Pulmonary artery endothelial cell (primary cell): Measurements from ENCODE around the gene SLX1A. TPM values are rescaled to one million over a fixed set of nuclear protein-coding genes. Genes with fewer than 3 reads are reported as not detected.
"Not testable (repeated sequence)": the region's sequence is repeated elsewhere in the genome, so short reads cannot be mapped to it uniquely, and the experiment has no call there.

Experiments used
- DNase-seq: peaks from one replicate; pipeline ENCODE4 v3.0.0-alpha.2; 2011; ENCODE audit warnings: low read depth, low spot score
- total RNA-seq: library from RNA; depleted of rRNA; stranded (reverse); fragments of >200 nt; gene quantifications from 2 replicates; pipeline ENCODE4 v1.2.3, GENCODE V29; 2014

The SLX1A gene
- total RNA-seq, 1 donor from 2014 or later, result 55.9 TPM

DNA sequence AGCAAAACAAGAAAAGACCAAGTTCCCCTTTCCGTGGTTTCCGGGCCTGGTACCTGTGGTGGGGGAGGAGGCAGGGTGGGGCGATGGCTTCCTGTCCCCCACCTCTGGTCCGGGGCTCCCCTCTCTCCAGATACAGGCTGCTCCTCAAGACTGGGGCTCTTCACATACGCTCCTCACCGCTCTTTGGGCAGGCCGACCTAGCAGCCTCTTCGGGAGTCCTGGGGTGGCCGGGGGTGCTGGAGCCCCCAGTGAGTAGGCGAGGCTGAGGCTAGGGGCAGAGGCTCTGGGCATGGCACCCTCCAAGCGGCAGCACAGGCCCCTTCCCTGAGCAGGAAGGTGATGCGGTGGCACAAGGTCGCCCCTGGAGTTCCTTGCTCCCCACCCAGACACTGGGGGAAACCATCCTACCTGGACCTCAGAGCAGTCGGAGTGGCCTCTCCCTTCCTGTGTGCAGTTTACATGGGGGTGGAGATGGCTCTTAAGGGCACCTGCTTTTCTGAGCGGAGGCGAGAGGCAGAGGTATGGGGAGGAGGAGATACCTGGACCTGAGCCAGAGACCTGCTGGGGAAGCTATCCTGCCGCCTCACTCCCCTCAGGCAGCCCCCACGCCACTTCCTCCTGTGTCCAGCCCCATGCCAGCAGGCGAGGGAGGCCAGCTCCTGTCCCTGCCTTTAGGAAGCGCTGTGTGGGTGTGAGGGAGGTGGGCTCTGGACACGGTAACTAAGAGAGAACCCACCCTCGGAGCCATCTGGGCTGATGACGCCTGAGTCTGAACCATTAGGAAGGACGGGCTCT is 9.4 kb upstream of the SLX1A start:
- no peak for DNase-seq

GRCh38 chr16:30184891-30185682 is 8.6 kb upstream of the SLX1A start:
- DNase-seq, result no peak

DNA sequence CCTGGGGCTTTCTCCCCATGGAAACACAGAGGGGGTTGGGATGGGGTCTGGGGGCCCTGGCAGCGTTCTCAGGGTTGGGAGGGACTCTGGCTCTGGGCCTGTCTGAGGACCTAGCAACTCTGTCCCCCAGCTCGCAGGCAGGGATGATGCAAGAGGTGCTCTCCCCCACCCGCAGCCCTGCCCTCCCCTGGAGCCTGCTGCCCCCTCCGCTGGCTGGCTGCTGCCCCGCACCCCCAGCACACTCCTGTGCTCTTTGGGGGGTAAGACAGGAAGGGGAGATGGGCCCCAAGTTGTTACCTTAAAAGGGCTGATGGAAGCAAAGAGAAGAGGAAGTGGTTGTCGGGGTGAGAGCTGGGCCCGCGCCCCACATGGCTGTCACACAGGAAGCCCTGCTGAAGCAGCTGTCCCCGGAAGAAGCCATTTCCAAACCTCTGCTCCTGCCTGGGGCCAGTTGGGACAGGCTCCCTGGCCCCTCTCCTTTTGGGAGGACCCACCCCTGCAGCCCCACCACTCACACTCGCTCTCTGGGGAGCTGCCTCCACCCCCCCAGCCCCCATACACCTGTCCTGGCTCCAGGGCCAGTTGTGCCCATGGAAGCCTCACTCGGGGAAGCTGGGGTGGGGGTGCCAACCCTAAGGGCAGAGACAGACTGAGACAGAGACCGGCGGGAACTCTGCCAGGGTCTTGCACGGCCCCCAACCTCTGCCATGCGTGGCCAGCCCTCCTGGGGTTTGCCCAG is 7.8 kb upstream of the SLX1A start:
- no peak for DNase-seq

DNA sequence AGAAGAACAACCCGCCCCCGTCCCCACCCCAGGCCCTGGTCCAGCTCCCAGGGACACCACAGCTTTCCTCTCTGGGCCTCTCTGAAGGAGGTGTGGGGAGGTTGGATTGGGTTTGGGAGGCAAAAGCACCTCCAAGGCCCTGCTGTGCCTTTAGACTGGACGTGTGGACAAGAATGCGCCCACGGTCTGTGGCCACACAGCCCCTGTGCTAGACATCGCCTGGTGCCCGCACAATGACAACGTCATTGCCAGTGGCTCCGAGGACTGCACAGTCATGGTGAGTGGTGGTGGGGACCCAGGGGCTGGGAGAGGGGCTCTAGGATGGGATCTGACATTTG is 7.3 kb upstream of the SLX1A start:
- no peak for DNase-seq

DNA sequence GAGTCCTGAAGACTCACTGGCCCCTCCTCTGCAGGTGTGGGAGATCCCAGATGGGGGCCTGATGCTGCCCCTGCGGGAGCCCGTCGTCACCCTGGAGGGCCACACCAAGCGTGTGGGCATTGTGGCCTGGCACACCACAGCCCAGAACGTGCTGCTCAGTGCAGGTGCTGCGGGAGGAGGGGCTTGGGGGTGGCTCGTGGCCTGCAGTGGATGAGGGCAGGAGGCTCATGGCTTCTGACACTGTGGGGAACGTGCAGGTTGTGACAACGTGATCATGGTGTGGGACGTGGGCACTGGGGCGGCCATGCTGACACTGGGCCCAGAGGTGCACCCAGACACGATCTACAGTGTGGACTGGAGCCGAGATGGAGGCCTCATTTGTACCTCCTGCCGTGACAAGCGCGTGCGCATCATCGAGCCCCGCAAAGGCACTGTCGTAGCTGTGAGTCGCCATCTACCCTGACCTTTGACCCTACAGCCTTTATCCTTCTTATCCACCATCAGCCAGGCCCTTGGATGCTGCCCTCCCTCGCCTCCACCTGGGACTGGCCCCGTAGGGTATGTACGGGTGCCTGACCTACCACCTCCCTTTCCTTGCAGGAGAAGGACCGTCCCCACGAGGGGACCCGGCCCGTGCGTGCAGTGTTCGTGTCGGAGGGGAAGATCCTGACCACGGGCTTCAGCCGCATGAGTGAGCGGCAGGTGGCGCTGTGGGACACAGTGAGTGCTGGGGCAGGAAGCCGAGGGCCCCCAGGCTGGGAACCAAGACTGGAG is 6.7 kb upstream of the SLX1A start:
- no peak for DNase-seq

DNA sequence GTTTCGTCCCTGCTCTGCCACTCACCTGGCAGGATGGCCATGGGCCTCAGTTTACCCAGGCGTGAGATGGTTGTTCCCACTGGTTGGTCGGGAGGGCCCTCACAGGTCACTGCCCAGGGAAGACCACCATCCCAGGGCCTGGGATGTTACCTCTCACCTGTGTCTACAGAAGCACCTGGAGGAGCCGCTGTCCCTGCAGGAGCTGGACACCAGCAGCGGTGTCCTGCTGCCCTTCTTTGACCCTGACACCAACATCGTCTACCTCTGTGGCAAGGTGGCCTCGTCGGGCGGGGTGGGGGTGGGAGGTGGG is 6.2 kb upstream of the SLX1A start:
- DNase-seq, result no peak

- no peak for DNase-seq
Measured at GRCh38 chr16:30187971-30188561, 5.6 kb upstream of the SLX1A start.

DNA sequence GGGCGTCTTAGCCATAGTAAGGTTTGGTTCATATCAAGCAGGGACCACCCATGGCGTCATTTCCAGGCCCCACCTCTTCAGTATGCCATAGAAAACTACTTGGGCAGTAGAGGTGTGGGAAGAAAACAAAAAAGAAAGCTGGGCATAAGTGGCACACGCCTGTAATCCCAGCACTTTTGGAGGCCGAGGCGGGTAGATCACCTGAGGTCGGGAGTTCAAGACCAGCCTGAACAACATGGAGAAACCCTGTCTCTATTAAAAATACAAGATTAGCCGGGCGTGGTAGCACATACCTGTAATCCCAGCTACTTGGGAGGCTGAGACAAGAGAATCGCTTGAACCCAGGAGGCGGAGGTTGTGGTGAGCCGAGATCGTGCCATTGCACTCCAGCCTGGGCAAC is 2.5 kb upstream of the SLX1A start:
- not testable (repeated sequence) for DNase-seq

DNA sequence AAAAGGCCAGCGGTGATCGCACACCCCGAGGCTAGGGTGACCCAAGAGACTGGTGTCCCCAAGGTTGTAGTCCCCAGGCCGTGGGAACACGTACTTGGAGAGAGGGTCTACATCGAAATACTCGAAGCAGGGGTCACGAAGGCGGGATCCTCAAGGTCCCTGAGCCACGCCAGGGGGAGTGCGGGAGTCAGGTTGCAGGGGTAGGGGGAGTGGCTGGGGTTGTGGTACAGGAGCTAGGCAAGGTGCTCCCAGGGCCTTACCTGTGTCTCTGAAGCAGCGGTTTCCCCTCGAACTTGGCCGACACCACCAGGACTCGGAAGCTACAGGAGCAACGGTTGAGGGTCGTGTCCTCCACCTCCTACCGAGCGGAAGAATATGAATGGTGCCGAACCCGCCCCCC is 577 bp upstream of the SLX1A start:
- not testable (repeated sequence) for DNase-seq

DNA sequence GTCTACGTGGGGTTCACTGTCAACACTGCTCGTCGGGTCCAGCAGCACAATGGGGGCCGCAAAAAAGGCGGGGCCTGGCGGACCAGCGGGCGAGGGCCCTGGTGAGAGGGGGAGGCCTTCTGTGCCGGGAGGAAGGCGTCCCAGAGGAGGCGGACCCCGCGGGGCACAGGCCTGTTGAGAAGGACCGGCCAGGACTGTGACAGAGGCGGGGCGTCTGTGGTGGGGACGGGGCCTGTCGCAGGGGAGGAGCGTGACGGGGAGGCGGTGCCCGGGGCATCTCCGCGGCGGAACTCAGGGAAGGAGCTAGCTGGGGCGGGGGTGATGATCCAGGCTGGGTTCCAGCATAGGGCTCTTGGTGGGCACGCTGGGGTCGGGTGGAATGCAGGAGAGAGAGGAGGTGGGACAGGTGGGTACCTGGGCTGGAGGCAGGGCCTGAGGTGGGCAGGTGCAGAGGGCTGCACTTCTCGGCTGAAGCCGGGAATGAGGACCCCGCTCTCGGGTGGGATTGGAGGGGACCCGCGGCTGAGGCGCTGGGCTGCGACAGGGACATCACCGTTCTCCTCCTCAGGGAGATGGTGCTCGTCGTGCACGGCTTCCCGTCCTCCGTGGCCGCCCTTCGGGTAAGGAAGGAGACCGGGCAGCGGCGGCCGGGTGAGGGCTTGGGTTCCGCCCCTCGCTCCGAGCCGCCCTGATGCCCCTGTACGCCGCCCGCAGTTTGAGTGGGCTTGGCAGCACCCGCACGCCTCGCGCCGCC is 674 bp downstream of the SLX1A start:
- not testable (repeated sequence) for DNase-seq

- DNase-seq, result not testable (repeated sequence)
Measured at GRCh38 chr16:30197001-30197400, 3.3 kb downstream of the SLX1A start.

- not testable (repeated sequence) for DNase-seq
Measured at GRCh38 chr16:30199049-30199448, 5.4 kb downstream of the SLX1A start, which contains the start of gene SULT1A3. SULT1A3 (plus strand) TSS chr16:30199255; CDS start chr16:30200729, 1,474 bp downstream.

DNA sequence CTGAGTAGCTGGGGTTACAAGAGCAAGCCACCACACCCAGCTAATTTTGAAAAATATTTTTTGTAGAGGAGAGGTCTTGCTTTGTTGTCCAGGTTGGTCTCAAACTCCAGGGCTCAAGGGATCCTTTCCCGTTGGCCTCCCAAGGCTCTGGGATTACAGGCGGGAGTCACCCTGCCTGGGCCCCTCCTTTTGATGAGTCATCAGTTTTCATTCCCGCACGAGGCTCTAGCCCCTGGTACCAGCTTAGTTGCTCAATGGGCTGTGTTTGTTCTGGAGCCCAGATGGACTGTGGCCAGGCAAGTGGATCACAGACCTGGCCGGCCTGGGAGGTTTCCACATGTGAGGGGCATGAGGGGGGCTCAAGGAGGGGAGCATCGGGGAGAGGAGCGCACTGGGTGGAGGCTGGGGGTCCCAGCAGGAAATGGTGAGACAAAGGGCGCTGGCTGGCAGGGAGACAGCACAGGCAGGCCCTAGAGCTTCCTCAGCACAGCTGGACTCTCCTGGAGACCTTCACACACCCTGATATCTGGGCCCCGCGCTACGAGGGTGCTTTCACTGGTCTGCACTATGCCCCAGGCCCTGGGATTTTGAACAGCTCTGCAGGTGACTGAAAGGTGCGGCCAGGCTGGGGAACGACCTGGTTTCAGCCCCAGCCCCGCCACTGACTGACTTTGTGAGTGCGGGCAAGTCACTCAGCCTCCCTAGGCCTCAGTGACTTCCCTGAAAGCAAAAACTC is 6.1 kb downstream of the SLX1A start:
- not testable (repeated sequence) for DNase-seq

GRCh38 chr16:30205541-30206236 is 12.0 kb downstream of the SLX1A start:
- DNase-seq, result not testable (repeated sequence)

GRCh38 chr16:30206252-30206651 is 12.6 kb downstream of the SLX1A start:
- not testable (repeated sequence) for DNase-seq

DNA sequence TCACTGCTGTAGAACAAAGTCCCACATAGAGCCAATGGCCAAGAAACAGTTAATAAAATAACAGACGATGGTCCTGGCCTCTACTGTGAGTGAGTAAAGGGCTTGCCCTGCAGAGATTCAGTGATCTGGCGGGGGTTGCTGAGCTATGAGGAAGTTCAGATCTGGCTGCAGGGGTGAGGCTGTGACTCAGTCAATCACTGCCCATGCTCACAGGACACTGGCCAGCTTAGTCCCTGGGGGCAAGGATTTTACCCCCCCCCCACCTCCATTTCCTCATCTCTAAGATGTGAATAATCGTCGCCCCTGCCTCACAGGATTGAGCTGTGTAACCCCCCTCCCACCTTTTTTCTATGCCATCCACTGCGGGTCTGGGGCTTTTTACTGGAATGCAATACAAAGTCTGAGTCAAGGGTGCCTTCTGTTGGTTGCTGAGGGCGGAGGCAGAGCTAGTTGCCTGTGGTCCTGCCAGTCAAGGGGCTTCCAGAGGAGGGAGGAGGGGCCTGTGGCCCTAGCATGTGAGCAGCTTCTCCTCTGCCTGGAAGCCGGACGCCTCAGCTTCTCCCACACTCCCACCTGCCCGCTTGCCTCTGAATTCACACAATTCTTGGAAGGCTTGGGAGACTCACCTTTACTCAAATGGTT is 13.5 kb downstream of the SLX1A start:
- DNase-seq, result not testable (repeated sequence)

DNA sequence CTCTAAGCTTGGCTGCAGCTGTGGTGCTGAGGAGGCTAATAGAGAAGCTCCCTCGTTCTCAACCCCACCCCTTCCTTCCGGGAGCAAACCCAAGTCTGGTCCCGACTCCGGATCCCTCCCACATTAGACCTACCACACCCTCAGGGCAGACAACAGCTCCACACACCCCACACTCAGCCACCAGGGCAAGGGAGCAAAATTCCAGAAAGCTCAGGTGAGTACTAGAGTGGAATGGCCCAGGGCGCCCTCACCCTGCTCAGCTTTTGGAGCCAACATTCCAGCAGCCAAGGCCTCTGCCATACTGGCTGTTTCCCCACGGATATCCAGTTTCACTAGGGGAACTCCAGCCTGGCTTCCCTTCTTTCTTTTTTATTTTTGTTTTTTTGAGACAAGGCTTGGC is 15.4 kb downstream of the SLX1A start:
- DNase-seq, result not testable (repeated sequence)

DNA sequence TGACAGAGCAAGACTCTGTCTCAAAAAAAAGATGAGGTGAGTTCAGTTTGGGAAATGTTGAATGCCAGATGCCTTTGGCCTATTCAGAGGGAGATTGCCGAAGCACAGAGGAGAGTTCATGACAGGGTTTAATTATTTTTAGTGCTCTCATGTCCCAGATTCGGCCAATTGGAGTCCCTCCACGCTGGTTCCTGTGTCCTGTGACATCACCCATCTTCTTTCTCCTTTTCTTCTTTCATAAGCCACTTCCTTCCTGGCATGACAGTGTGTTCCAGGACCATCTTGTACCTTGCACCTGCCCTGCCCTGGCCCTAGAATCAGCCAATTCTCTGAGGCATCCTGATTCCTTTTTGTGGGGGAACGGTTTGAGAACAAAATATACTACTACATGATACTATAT is 17.7 kb downstream of the SLX1A start:
- not testable (repeated sequence) for DNase-seq
